H4 (cell line): Measurements from ENCODE around the gene SHROOM3. TPM values are rescaled to one million over a fixed set of nuclear protein-coding genes. Genes with fewer than 3 reads are reported as not detected.
A peak's percentile ranks its signal among the peaks of the same experiment; 100 is the strongest.

Source experiments
- DNase-seq: peaks from one replicate; pipeline ENCODE4 v3.0.0-alpha.2; 2015; ENCODE audit warnings: low spot score
- total RNA-seq: library from RNA; depleted of rRNA; stranded (reverse); fragments of >200 nt; shearing (Covaris generic); gene quantifications from 2 replicates; pipeline ENCODE4 v1.2.3, GENCODE V29; 2014

SHROOM3 gene
- total RNA-seq, 1 experiment from 2014 or later: 3.4 TPM

- DNase-seq: no peak
These were observed 59.2 kb downstream of the SHROOM3 start for GRCh38 chr4:76494243-76494642.

GRCh38 chr4:76494871-76495590 is 60.0 kb downstream of the SHROOM3 start:
- DNase-seq: no peak

DNA sequence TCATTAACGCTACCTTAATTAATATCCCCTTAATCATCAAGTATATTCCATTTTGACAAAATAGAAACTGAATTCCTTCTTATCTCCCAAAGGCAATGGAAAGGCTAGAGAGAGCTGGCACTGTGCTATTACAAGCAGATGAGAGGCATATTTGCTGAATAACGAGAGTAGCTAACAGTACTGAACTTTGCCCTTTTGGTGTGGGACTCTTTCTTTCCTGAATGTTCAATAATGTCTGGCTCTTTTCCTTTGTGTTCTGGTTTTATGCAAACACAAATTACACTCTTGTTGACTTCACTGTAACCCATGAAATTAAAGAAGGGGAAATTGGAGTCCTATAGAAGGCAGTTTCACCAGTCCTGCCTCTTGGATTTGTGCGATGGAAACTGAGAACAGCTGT is 63.5 kb downstream of the SHROOM3 start:
- no peak for DNase-seq

- no peak for DNase-seq
These were observed 64.4 kb downstream of the SHROOM3 start for GRCh38 chr4:76499461-76499860.

DNA sequence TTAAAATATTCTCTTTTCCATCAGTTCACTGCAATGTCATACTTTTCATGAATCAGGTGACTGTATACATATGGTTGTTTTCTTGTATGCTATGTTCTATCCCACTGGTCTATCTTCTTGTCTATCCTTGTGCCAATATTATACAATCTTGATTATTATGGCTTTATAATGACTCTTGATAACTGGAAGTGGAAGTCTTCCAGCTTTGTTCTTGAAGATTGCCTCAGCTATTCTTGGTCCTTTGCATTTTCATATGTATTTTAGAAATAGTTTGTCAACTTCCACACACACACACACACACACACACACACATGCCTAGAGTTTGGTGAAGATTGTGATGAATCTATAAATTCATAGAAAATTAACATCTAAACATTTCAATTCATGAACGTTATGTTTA is 67.9 kb downstream of the SHROOM3 start:
- DNase-seq: no peak

DNA sequence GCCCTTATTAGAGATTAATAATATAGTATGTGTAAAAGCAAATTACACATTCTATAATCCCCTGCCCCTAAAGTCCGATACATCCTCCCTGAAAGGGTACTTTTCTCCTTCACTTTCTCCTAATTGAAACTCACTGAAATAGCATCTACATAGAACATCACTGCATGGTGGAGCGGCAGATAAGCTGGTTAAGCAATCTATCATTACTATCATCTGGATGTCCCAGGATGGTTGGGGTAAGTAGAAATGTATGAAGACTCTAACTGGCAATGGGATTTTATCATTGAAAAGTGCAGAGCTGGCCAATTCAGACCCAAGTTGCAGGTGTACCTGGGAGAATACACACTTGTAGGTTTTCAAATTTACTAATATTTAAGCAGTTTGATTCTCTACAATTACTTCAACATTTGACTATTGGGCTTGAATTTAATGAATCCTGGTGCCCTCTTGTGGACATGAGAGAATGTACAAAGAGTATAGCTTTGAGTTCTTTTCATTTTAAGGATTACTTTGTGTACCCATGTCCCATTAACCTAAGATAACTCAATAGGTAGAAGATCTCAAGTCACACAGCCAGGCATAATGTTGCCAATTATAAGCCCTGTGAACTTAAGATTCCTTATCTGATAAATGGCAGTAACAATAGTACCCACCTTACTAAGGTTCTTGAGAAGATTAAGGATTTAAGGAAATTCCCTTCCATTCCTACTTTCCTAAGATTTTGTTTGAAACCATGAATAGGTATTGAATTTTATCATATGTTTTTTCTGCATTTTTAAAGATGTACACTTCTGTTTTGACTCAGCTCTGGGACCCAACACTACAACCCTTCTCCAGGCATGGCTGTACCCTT is 69.8 kb downstream of the SHROOM3 start:
- DNase-seq: peak; percentile 42

DNA sequence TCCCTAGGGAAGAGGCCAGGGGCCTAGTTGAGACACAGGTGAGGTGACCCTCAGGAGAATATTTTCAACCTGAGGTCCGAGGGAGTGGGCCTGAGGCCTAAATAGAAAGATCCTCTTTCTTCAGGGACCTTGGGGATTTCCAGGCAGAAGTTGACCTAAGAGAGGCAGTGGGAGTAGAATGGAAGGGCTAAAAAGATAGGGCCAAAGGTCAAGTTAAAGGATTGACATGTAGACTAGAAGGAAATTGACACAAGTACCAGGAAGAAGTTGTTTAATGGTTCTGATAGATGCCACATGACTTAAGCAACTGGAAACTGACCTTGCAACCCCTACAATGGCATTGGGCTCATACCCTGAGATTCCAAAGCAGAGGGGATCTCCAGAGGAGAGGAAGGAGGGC is 76.9 kb downstream of the SHROOM3 start:
- DNase-seq: no peak

DNA sequence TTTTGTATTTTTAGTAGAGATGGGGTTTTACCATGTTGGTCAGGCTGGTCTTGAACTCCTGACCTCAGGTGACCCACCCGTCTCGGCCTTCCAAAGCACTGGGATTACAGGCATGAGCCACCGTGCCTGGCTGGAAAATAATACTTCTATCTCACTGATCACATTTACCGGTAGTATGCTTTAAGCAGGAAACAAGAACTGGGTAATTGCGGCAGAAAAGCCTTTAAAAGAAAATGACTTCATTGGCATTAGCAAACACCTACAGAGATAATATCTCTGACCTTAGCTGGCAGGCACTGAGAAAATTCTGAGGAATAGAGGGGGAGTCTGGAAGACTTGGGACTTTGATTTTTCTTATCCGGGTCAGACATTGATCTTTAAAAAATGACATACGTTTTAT is 78.5 kb downstream of the SHROOM3 start:
- no peak for DNase-seq

GRCh38 chr4:76514087-76514486 is 79.1 kb downstream of the SHROOM3 start:
- no peak for DNase-seq

- no peak for DNase-seq
These were observed 81.2 kb downstream of the SHROOM3 start for GRCh38 chr4:76515975-76516843.

GRCh38 chr4:76518241-76518640 is 83.2 kb downstream of the SHROOM3 start:
- DNase-seq: no peak

DNA sequence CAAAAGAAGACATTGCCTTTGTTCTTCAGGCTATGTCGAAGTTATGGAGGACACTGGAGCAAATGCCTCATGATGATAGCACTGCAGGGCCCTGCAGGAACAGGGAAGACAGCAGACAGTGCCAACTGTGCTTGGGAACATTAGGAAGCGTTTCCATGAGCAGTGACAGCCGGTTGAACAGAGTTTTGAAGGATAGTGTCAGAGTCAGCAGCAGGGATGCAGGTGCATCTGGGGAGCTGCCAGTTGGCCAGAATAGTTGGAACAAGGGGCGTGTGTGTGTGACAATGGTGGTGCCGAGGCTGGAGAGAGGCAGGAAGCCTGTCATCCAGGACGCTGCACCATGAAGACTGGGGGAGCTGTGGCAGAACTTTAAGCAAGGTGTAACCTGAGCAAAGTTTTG is 88.6 kb downstream of the SHROOM3 start:
- no peak for DNase-seq

- DNase-seq: no peak
These were observed 90.7 kb downstream of the SHROOM3 start for GRCh38 chr4:76525751-76526150.

DNA sequence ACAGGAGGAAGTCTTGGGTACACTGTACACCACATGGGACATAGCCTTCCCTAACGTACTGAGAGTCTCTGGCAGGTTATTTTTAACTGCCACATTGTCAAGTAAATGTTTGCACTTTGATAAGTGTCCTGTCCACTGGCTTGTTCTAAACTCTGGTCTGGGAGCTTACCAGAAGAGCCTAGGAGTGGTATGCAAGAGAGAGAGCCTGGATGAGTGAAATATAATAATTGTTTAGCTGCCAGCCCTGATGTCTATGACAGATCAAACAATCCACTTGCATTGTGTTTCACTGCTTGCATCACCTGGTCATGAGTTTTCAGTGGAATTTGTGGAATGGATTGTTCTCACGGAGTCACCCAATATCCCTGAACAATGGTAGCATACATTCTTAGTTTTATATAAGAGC is 91.6 kb downstream of the SHROOM3 start:
- DNase-seq: no peak

DNA sequence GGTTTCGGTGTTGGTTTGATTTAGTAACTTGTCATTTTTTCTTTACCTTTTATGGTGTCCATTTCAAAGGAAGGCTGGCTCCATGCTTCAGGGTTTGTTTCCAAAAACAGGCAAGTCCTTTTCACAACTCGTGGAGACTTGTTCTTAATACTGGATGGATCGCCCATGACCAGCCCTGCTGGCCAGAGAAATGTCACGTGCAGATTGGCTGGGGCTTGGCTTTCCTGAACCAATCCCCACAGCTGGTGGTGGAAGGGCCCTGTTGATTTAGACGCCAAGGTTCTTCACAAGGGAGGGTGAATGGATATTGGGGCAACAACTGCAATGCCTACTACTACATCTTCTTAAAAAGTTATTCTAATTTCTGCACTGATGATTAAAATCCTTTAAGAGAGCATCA is 92.6 kb downstream of the SHROOM3 start:
- DNase-seq: no peak

DNA sequence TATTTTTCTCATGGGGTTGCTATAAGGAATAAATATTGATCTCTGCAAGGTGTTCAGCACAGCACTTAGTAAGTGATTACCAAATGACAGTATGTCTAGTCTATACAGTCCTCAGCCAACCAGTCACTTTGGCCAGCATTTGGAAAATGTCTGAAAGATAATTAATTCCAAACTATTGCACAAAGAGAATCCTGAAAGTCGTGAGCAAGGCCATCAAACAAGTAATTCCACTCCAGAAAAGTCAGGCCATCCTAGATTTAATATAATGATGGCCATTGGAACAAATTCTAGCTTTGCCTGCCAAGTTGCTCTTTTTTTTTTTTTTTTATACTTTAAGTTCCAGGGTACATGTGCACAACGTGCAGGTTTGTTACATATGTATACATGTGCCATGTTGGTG is 96.6 kb downstream of the SHROOM3 start:
- DNase-seq: no peak

- DNase-seq: no peak
These were observed 97.8 kb downstream of the SHROOM3 start for GRCh38 chr4:76532805-76533204.

- no peak for DNase-seq
These were observed 98.3 kb downstream of the SHROOM3 start for GRCh38 chr4:76533314-76533713.

GRCh38 chr4:76535603-76536372 is 100.8 kb downstream of the SHROOM3 start:
- DNase-seq: peak; percentile 49

GRCh38 chr4:76536373-76536689 is 101.3 kb downstream of the SHROOM3 start:
- DNase-seq: no peak

DNA sequence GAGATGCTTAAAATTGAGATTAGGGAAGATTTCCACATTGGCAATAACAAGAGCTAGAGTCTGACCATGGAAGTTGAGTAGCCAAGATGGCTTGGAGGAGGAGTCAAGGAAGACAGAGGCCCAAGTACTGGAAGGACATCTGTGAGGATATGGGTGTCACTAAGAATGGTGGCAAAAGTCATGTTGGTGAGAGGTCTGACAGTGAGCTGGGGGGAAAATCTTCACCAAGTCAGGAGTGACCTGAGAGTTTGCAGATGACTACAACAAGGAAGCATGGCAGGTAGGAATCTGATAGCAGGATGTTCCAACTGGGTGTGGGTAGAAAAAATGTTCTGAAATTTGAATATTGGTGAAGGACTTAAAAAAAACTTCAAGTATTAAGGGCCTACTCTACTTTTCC is 103.3 kb downstream of the SHROOM3 start:
- DNase-seq: no peak

DNA sequence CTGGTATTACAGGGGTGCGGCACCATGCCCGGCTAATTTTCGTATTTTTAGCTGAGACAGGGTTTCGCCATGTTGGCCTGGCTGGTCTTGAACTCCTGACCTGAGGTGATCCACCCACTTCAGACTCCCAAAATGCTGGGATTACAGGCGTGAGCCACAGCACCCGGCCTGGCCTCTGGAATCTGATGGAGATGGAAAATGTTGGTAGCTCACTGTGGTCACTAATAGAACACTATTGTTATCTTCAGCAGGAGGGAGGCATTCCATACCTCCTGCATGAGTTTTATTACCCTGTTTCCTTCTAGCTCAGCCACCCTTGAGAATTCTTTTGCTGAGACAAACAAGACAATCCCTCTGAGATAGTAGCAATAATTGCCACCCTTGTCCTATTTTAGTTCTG is 105.0 kb downstream of the SHROOM3 start:
- peak; percentile 17 for DNase-seq
